HG03066 (cell line): Measurements from ENCODE around the gene OSBPL7.

Experiments used
- ATAC-seq: cut with Tn5 transposase; IDR thresholded peaks from one replicate; pipeline ENCODE4 v1.9.1; 2021; ENCODE audit warnings: low read depth; ENCODE audit not compliant: unreplicated experiment

OSBPL7 gene, protein sequence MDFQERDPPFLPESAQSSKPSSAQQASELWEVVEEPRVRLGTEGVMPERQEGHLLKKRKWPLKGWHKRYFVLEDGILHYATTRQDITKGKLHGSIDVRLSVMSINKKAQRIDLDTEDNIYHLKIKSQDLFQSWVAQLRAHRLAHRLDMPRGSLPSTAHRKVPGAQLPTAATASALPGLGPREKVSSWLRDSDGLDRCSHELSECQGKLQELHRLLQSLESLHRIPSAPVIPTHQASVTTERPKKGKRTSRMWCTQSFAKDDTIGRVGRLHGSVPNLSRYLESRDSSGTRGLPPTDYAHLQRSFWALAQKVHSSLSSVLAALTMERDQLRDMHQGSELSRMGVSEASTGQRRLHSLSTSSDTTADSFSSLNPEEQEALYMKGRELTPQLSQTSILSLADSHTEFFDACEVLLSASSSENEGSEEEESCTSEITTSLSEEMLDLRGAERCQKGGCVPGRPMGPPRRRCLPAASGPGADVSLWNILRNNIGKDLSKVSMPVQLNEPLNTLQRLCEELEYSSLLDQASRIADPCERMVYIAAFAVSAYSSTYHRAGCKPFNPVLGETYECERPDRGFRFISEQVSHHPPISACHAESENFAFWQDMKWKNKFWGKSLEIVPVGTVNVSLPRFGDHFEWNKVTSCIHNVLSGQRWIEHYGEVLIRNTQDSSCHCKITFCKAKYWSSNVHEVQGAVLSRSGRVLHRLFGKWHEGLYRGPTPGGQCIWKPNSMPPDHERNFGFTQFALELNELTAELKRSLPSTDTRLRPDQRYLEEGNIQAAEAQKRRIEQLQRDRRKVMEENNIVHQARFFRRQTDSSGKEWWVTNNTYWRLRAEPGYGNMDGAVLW

DNA sequence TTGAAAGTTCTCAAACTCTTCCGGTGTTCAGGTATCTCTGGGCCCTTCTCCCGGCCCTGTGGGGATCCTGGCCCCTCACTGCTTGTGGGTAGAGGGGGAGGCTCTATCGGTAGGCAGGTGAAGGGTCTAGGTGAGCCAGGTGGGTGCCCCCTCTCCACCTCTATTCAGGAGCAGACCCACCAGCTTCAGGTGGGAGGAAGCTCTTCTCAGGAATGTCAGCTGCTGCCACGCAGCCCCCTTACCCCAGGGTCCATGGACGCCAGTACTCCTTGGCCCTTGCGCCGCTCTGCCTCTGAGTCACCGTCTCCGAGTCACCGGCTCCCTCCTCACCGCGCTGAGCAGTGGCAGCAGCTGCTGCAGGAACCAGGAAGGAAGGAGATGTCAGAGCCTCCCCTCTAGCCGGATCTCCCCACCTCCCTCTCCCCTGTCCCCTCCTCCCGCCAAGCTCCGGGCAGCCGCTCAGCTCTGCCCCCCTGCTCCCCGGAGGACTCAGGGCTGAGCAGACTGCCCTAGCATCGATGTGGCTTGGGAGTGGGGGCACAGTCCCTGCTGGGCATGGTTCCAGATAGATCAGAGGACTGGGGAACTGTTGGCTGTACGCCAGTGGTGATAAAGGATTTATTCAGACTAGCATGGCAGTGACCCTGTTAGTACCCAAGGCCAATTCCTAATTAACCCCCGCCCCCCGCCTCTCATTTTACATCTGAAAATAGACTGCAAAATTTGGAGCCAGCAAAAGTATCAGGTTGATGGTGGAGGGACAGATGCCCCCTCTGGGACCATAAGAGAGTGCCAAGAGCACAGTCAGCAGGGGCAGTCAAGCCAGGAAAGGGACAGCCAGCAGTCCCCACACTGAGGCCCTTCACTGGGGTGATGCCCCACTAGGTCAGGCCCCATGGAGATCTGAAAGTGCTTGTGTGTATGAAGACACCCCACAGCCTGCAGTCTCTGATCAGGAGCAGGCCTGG lies at the start of gene OSBPL7:
TSS of gene OSBPL7 (minus strand) at position 371 of the 968 bp plus-strand sequence. CDS start 1,516 bp downstream, outside the sequence.
- ATAC-seq = peak; percentile 76

DNA sequence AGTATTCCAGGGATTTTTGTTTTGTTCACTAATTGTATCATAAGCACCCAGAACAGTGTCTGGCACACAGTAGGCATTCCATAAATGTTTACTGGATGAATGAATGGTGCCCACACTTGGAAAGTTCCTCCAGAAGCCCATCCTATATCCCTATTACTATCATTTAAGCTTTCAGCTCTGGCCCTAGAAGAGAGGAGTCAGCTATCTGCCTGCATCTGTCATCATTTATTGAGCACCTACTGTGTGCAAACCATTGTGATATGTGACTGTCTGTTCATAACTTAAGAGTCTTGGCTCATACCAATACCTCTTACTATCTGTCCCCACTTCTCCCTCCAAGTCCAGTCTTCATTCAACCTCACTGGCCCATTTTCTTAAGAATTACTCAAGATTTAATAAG lies 49.5 kb upstream of the OSBPL7 start:
- no peak for ATAC-seq

DNA sequence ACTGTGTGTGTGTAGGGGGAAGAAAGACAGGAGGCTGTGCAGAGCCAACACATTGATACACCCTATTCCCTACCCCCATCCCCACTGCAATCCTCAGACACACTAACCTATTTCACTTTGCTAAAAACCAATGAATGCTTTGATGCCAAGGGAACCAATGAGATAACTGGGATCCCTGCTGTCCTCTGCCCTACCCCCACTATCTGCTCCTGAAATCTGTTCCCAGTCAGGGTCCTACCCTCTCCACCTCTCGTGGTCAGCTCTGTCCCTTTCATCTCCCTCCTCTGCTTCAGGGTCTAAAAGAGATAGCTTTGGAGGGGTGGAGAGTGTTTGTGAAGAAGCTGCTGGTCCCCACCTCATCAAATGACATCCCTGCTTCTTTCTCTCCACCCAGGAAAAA lies 48.5 kb upstream of the OSBPL7 start:
- no peak for ATAC-seq

DNA sequence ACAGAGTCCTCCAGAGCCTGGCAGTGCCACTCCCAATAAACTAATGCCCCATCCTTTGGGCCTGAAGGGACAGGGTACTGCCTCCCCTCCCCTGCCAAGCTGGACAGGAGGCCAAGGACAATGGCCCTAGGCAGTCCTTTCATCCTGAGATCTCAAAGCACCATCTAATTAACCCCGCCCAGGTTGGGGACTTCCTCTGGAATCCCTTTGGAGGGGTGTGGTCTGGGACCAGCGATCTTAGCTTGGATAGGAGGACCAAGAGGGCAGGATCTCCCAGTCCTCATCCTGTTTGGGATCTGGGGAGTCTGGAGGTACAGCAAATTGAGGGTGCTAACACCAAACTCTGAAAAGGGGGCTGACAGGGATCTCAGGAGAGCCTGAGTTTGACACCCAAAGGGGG lies 47.5 kb upstream of the OSBPL7 start:
- ATAC-seq = no peak

DNA sequence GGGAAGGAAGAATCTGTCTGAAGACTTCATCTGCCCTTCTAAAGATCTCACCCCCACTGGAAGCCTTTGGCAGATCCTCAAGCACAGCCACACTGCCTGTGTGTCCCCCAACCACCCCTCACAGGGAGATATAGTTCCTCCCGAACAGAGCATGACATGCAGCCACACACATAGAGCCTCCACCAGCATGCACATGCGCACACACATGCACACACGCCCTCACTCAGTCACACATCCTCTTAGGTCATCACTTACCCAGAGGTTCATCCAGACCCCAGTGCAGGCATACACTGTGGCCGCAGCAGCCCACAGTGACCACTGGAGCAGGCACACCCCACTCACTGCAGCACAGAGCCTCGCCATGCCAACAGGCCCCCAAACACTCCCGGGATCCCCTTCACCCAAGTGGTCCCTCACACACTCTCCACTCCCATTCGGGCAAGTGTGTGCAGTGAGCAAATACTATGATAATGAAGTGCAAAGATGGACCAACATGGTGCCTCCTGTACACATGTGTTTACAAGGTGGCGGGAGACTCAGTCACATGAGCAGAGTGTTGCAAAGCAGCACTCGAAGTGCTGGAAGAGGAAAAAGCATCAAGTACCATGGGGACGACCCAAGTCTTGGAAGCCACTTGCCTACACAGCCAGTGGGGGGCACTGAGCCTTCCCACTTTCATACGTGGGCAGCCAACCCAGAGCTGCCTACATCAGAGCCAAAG lies 46.4 kb upstream of the OSBPL7 start:
- no peak for ATAC-seq

DNA sequence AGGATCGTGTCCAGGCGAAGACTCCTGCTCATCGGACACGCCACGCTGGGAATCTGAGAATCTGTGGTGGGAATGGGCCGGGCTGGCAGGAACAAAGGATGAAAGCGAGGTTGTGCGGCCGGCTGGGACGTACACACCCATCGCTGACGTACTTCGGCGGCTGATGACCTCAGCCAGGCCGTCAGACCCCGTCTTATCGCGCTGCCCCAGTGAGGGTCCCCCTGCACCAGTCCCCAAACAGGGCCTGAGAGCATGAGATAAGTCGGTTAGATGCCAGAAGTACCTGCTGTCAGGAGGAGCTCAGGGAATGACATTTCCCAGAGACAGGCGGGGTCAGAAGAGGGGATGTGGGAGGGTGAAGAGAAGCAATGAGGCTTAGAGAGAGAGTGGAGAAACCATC lies 45.3 kb upstream of the OSBPL7 start:
- ATAC-seq = no peak

DNA sequence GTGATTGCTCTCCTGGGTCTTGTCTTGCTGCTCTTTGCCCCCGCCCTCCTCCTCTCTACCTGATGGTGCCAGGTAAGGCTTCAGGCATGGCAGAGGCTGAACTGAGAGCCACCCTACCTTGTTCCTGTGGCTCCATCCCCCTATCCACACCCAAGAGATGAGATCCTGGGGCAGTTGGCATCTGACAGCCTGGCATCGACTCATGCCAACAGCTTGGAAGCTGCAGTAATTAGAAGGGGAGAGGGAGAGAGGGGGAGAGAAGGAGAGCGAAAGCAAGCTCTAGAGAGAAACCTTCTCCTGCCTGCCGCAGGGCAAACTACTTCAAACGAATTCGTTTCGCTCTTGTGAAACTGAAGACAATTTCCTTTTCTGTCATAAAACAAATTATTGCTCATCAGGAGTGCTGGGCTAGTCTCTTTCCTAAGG lies 43.2 kb upstream of the OSBPL7 start:
- no peak for ATAC-seq

DNA sequence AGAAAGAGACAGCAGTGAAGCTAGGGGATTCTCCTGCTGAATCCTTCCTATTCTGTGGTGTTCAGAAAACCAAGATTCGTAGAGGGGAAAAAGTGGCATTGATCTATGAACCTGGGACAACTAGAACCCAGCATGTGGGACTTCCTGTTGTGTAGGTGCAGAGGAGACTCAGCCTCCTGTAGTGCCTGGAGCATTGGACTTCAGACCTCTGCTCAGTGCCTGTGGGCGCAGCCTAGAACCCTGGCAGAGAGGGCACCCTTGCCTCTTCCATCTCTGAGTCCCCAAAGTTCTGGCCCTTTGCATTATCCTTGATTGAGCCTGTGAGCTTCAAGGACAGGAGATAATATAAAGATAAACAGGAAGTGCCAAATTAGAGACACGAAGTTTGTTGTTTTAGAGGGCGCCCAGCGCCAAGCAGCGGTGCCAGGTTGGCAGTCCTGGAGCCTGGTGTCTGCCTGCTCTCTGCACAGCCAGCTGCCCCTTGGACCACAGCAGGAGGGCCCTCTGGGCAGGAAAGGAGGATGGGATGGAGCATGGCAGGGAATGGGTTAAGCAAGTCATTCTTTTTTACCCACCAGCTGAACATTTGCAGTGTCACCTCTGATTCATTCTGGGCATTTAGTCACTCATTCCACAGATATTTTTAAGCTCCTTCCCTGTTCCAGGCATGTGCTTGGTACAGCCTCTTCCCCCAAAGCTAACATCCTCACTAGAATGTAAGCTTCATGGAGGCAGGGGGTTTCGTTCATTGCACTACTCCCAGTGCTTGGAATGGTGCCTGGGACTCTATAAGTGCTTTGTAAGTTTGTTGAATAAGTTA lies 41.2 kb upstream of the OSBPL7 start:
- no peak for ATAC-seq

DNA sequence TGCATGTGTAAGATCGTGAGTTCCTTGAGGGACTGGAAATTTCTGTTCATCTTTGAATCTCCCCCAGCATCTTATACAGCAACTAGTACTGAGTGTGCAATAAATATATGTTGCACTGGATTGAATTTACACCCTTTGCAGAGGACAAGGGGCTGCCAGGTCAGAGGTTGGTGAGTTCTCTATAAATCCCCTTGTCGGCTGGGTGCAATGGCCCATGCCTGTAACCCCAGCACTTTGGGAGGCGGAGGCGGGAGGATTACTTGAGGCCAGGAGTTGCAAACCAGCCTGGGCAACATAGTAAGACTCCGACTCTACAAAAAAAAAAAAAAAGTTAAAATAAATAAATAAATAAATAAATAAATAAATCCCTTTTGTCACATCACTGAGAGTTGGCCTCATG lies 38.8 kb upstream of the OSBPL7 start:
- ATAC-seq = no peak

DNA sequence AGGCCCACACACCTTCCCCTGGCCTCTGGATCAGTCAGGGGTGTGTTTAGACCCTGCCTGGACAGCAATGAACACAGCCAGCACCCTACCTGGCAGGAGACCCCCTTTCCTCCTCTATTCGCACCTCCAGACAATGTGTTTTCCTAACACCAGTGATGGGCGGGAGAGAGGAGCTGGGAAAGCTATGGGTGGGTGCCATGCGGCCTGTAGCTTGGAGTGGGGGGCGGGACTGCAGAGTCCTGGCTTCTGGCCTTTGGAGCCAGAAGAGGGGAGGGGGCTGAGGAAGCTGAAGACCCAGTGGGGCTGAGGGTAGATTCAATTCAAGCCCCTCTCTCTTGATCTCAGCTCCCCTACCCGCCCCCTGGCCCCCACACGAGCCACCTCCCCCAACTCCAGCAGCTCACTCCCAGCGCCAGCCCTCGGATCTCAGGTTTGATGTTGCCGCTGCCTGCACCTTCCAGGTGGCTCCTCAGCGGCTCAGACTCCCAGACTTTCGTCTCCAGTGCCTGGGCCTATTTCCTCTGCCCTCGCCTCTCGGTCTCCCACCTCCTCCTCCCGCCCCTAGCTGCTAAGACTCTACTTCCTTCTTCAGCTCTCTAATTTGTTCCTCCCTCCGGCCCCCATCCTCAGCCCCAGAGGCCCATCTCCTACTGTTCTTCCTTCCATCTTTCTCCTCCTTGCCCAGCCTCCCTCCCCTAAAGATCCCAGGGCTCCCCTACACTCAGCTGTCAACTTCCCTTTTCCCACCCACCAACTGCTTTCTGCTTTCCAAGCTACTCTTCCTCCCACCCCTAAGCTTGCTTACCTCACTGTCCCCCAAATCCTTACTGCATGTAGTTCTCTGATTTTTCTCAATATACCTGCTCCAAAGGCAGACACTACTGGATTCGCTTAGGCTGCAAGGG lies 36.2 kb upstream of the OSBPL7 start:
- ATAC-seq = no peak

DNA sequence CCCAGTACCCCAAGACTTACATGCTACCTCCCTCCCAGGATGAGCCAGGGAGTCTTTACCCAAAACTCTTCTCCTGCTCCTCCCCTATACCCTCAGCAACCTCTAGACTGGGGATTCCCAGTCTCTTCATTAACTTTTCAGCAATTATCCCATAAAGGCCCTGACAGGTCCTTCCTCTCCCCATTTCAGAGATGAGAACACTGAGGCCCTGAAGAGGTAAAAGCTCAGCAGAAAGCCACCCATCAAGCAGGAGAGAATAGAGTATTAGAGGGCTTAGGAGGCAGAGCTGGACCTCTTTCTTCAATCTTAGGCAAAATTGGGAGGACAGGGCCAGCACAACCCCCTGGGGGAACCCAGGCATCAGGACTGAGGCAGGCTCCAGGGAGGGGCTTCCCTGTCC lies 35.2 kb upstream of the OSBPL7 start:
- ATAC-seq = no peak

DNA sequence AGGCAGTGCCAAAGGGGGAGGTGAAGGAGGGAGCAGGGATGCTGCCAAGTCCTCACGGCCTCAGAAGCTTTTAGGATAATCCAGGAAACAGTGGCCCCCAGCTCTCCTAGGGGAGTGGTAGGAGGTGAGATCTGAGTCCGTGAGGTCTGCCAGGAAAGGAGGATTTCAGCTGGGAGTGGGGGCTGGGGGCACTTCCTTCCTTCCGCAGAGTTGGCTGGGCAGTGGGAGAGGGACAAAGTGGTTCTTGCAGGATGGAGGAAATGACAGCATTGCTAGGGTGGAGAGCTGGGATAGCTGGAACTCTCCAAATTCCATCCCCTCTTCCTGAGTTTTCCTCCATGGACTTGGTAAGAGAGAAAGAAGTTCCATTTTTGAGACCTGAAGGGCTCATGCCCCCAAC lies 34.1 kb upstream of the OSBPL7 start:
- ATAC-seq = no peak

DNA sequence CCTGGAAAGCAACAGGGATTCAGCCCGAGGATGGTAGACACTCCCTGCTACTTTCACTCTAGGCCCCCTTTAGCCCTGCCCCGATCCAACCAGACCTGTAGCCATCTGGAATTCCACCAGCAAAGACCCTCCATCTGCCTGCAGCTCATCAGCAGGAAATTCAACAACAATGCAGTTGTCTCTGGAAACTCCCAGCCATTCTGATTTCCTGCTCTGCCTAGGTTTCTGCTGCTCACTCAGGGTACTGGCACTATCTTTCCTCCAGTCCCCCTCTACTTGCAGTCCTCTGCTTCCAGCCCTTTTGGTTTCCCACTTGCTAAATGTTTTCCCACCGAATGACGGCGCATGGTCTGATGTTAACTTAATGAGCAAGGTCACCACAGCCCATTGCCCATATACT lies 32.0 kb upstream of the OSBPL7 start:
- no peak for ATAC-seq

DNA sequence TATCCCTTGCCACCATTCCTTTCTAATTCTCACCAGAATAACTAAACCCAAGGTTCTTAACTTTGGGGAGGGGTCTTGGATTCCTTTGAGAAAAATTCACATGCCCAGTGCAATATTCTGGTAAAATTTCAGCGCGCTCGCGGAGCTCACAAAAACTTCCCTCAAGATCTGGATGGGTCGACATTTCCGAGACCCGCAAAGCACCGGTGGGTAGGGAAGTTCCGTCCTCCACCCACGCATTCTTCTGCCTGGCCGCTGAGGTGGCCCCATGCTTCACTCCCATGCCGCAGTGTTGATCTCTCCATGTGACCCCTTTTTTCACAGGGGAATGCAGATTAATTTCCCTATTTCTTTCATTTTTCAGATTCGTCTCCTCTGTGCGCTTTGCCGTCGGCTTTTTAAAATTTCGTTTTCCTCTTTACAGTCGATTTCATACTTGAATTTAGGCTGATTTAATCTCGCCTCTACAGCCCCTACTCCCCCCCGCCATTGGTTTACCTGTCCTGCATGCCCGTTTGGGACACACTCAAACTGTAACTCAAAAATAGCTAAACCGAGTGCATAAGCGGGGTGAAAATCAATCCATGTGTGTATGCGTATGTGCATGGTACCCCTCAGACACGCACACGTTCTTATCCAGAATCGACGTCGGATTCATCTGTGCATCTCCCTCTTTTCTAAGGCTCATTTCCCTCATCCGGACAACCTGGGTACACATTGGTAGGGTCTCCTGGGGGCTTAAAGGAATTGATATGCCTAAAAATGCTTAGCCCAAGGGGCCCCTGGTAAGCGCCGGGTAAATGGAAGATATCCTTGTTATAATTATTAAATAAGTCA lies 30.7 kb upstream of the OSBPL7 start:
- no peak for ATAC-seq

DNA sequence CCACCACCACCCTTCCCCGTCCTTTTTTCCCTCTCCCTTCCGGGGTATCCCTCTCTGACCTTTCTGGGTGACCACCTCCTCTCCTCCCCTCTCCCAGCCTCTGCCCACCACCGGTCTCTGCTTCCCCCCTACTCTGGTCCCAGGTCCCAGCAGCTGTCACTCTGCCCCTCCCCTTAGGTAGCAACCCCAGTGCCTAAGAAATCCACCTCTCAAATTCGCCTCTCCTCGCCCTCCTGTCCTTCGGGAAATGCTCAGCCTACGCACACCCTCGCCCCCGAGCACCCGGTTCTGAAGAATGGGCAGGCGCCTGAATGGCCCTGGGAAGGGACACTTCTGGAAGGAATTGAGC lies 30.1 kb upstream of the OSBPL7 start:
- no peak for ATAC-seq

DNA sequence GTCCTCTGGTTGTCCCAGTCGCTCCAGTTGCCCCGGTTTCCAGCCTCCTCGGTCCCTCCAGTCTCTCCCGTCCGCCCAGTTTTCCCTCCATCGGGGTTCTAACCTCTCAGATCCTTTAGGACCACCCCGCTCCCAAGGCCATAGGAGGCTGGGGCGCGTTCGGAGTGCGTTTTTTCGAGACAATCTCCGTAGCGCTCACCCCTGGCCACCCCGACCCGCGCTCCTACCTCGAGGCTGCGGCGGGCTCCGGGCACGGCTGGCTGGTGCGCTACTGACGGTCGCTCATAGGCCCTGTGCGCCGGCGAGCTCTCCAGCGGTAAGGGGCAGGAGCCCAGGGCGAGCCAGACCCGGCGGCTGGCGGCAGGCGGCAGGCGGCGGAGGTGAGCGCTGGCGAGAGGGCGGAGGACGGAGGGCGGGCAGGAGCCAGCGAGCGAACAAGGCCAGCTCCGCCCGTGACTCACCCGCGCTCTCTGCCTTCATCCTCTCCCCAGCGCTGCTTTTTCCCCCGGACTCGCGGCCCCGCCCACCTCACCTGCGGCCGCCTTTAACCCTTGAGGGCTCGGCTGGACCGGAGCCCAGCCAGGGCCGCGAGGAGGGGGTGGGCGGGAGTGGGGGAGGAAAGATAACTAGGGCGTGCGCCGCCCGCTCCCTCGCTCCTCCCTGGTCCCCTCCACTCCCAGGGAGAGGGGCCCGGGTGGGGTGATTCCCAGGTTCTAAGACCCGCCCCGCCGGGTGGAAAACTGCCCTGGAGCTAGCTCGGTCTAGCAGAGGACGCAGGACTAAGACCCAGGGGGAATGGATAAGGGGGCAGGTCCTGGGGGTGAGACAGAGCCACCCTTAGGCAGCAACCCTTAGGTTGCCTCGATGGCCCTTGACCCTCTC lies 29.3 kb upstream of the OSBPL7 start, which contains the start of gene SP6:
TSS of gene SP6 (minus strand) at position 472 of the 882 bp plus-strand sequence. CDS start 2,734 bp downstream, outside the sequence.
- no peak for ATAC-seq
